Choroid plexus epithelial cell (primary cell): ENCODE measurements around the gene SELENOO.
A peak's percentile ranks its signal among the peaks of the same experiment; 100 is the strongest.

Experiments
- DNase-seq: peaks from one replicate; pipeline ENCODE4 v3.0.0-alpha.2; 2010; ENCODE audit warnings: low read depth
- H3K4me3 ChIP-seq: 2 replicates; pipeline ENCODE4 v1.5.1; 2011; ENCODE audit warnings: low read depth, mild to moderate bottlenecking, control low read depth, low read length, moderate library complexity
- TF ChIP-seq, protein P1 (sequence below): conservative IDR thresholded peaks from 2 replicates; pipeline ENCODE4 v1.5.1; 2011; ENCODE audit warnings: low read depth, mild to moderate bottlenecking, control low read depth, inconsistent platforms, low read length, moderate library complexity

The SELENOO gene

DNA sequence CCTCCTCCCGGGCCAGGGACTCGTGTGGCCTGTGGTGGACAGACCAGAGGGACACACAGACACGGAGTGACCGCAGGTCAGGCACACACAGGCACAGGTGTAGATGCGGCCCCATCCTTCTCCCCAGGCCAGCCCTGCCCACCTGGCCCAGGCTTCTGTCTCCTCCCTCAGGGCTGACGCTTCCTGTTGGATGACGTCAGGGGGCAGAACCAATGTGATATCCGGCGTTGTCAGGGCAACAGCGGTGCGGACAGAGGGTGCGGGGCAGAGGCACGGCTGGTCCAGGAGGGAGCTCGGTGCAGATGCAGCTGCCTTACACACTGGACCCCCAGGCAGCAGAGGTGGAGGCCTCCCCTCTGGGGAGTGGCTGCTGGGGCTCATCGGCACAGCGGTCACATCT lies 46.9 kb downstream of the SELENOO start:
- DNase-seq = peak; percentile 80
- no peak overlapping the region for H3K4me3 ChIP-seq
- TF ChIP-seq, protein P1, sequence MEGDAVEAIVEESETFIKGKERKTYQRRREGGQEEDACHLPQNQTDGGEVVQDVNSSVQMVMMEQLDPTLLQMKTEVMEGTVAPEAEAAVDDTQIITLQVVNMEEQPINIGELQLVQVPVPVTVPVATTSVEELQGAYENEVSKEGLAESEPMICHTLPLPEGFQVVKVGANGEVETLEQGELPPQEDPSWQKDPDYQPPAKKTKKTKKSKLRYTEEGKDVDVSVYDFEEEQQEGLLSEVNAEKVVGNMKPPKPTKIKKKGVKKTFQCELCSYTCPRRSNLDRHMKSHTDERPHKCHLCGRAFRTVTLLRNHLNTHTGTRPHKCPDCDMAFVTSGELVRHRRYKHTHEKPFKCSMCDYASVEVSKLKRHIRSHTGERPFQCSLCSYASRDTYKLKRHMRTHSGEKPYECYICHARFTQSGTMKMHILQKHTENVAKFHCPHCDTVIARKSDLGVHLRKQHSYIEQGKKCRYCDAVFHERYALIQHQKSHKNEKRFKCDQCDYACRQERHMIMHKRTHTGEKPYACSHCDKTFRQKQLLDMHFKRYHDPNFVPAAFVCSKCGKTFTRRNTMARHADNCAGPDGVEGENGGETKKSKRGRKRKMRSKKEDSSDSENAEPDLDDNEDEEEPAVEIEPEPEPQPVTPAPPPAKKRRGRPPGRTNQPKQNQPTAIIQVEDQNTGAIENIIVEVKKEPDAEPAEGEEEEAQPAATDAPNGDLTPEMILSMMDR = no peak

DNA sequence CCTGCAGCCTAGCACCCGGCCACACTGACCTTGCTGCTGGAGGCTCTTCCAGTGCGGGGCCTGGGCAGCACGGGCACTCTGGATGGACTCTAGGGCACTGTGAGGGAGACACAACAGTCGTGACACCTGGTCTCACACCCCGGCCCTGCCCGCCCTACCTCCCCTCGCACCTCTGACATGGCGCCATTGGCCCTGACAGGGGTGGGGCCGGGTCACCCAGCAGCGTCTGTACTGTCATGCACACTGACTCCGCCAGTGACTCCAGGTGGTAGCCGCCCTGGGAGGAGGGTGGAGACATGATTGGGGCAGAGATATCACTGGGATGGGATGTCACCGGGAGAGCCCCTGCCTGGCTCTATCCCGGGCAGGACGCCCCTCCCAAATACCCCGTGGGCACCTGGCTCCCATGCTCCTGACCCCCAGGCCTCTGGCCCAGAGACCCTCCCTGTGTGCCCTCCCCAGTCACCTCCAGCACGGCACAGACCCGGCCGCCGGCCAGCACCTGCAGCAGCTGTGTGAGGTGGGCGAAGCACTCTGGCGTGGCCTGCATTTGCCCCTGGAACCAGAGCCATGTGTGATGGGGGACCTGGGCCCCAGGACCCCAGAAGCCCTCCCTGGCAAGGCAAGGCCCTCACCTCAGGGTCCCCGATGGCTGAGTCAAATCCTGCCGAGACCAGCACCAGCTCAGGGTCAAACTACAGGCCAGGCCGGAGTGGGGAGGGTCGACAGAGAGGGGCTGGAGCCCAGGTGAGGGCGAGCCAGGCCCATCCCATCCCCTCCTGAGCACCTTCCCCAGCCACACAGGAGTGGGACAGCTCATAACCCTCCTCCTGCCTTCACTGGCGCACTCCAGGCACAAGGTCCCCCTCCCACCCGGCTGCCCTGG lies 47.6 kb downstream of the SELENOO start:
- no peak for DNase-seq
- H3K4me3 ChIP-seq = no peak overlapping the region
- TF ChIP-seq, protein P1 = no peak

DNA sequence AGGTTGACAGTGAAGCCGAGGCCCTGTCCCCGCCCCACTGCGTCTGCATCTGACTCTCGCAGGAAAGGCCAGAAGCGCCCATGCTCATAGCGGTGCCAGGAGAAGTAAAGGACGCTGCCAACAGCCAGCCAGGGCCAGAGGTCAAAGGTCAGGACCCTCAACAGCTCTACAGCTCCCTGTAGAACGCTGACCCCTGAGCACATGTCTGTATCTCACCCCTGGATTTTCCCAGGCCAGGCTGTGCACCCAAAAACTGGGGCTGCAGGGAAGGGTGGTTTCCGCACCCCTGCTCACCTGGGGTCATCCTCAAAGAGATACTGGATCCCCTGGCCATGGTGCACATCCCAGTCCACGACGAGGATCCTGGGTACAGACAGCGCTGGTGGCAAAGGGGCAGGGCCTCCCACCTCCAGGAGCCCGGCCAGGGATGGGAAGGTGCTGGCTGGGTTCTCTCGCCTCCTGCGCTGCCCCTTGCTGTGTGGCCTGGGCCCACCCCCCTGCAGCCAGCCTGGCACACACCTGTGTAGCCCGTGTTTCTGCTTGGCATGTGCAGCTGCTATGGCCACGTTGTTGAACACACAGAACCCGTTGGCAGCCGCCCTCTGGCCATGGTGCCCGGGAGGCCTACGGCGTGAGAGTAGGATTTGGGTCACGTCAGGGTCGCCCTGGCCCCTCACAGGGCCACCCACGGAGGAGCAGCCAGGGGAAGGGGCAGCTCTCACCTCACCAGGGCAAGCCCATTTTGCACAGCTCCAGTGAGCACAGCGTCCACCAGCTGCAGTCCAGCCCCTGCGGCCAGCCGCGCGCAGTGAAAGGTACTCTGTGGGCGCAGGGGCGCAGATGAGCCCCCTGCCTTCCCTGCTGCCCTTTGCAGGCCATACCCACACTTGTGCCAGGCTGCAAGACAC lies 48.8 kb downstream of the SELENOO start:
- DNase-seq = no peak
- H3K4me3 ChIP-seq = peak overlapping the region; percentile 81

DNA sequence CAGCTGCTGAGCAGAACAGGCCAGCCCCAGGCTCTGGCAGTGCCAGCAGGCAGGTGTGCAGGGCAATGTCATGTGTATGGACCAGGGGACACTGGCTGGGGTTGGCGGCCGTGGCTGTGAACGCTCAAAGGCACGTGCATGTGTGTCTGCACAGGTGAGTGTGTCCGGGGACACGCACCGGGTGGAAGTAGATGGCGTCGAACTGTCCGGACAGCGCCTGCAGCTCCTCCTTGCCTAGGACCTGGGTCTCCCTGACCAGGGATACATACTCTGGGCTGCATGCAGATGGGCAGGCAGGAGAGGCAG lies 49.4 kb downstream of the SELENOO start:
- peak overlapping the region; percentile 81 for H3K4me3 ChIP-seq
- DNase-seq = no peak
- TF ChIP-seq, protein P1 = no peak

More for the DNA sequence above, 48.8 kb downstream of the SELENOO start:
- TF ChIP-seq, protein P1 = no peak

DNA sequence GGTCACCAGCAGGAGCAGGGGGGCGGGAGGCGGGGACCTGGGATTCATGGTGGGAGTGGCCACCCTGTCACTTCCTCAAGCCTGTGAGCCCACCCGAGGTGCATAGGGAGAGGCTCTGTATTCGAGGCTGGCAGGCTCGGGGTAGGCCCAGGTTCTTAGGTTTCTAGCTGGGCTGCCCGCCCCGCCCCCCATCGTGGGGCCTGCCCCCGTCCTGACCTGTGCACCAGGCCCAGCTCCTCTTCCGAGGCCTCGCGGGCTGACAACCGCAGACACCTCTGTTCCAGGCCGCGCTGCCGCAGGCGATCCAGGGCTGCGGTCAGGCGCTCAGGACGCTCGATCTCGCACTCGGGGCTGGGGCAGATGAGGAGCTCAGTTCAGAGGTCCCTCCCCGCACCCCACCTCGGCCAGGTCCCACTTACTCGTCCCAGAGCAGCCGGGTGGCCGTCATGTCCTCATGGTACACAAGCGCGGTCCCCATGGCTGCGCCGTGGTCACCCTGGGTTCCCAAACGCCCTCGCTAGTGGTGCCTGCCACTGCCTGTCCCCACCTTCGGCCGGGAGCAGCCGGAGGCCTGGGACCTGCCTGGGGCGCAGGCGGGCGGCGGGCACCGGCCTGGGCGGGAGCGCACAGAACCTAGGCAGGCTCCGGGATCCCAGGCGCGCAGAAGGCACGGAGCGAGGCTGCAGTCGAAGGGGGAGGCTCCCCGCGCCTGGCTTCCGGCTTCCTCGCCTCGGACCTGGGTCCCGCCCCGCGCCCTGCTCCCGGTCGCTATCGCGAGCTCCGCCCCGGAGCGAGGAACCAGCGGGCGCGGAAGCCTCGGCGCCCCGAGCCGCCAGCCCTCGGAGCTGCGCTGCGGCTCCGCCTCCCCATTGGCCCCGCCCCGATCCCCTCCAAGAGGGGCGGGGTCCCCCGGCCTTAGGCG lies 50.0 kb downstream of the SELENOO start, which contains the start of gene HDAC10:
Gene HDAC10 (minus strand): TSS at position 711 of the 922 bp plus-strand sequence. CDS start 233 bp downstream, at position 478.
- peak within 1 kb of the TSS; percentile 81 for H3K4me3 ChIP-seq
- TF ChIP-seq, protein P1 = no peak
- peak; percentile 82 for DNase-seq

DNA sequence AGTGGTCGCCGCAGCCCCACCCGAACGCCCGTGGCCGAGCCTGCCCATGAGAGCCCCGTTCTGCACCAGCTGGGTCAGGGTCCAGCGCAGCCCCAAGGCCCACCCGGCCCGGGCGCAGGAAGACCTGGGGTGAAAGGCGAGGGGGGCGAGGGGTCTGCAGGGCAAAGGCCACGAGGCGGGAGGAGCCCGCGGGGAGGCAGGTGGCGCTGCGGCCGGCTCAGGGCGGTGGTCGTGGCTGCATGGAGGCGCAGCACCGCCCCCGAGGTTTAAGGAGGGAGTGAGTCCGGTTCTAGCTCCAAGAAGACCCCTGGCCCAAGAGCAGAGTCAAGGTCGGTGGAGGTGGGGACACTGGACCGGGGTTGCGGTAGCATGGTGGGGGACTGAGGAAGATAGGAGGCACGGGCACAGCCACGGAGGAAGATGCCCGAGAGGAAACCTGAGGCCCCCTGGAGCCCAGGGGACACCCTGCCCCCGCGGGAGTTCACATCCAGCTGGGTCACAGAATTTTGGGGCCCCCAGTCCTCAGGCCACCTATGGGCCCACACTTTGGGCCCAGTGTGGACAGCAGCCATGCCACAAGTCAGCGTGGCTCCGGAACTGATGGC lies 50.8 kb downstream of the SELENOO start:
- DNase-seq = no peak
- peak overlapping the region; percentile 81 for H3K4me3 ChIP-seq
- TF ChIP-seq, protein P1 = no peak
